Chondrocyte (in vitro differentiated cells): ENCODE results near the gene NUP62. TPM values are rescaled to one million over a fixed set of nuclear protein-coding genes. Genes with fewer than 3 reads are reported as not detected.
A peak's percentile ranks its signal among the peaks of the same experiment; 100 is the strongest.

Source experiments
- DNase-seq: peaks from one replicate; pipeline ENCODE4 v3.0.0; 2021; ENCODE audit warnings: mixed read lengths, low spot score
- H3K27ac Mint-ChIP-seq: one replicate; pipeline ENCODE4 v1.8.0; 2021; ENCODE audit warnings: mild to moderate bottlenecking, moderate library complexity, mixed read lengths; ENCODE audit not compliant: unreplicated experiment
- H3K27me3 Mint-ChIP-seq: 2 replicates; pipeline ENCODE4 v1.8.0; 2021; ENCODE audit warnings: low read depth, mixed read lengths
- H3K36me3 Mint-ChIP-seq: 2 replicates; pipeline ENCODE4 v1.8.0; 2021; ENCODE audit warnings: low read depth, mixed read lengths
- H3K4me1 Mint-ChIP-seq: 2 replicates; pipeline ENCODE4 v1.8.0; 2021; ENCODE audit warnings: low read depth, mild to moderate bottlenecking, mixed read lengths
- H3K4me3 Mint-ChIP-seq: one replicate; pipeline ENCODE4 v1.8.0; 2021; ENCODE audit warnings: mild to moderate bottlenecking, moderate library complexity, mixed read lengths; ENCODE audit not compliant: unreplicated experiment
- H3K9me3 Mint-ChIP-seq: 2 replicates; pipeline ENCODE4 v1.8.0; 2021; ENCODE audit warnings: low read depth, mixed read lengths
- total RNA-seq: library from RNA; stranded (reverse); gene quantifications from 3 replicates; pipeline ENCODE4 v1.2.1, GENCODE V29; 2021
- TF ChIP-seq, protein P1 (sequence below): fragments of 200-600 bp; sonication (generic); IDR thresholded peaks from 2 replicates; pipeline ENCODE4 v1.5.0; 2021; ENCODE audit warnings: antibody characterized with exemption, mild to moderate bottlenecking, moderate library complexity

The NUP62 gene
- total RNA-seq, 1 donor from 2014 or later: 44.7 TPM

- Mint-ChIP-seq H3K36me3 (no peaks in the 10 kb centered on the region), H3K4me1 (peaks cover 4% of the 10 kb centered on the region), H3K9me3 (no peaks in the 10 kb centered on the region), H3K27ac (peak within 1 kb of the TSS; percentile 27), H3K4me3 (no peak within 1 kb of the TSS), H3K27me3 (peaks cover 10% of the 10 kb centered on the region)
- TF ChIP-seq, protein P1, sequence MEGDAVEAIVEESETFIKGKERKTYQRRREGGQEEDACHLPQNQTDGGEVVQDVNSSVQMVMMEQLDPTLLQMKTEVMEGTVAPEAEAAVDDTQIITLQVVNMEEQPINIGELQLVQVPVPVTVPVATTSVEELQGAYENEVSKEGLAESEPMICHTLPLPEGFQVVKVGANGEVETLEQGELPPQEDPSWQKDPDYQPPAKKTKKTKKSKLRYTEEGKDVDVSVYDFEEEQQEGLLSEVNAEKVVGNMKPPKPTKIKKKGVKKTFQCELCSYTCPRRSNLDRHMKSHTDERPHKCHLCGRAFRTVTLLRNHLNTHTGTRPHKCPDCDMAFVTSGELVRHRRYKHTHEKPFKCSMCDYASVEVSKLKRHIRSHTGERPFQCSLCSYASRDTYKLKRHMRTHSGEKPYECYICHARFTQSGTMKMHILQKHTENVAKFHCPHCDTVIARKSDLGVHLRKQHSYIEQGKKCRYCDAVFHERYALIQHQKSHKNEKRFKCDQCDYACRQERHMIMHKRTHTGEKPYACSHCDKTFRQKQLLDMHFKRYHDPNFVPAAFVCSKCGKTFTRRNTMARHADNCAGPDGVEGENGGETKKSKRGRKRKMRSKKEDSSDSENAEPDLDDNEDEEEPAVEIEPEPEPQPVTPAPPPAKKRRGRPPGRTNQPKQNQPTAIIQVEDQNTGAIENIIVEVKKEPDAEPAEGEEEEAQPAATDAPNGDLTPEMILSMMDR: no peak
- DNase-seq: no peak
Observed at GRCh38 chr19:49896863-49897621, 32.3 kb downstream of the NUP62 start, which contains the start of gene IL4I1. Gene IL4I1, minus strand, starts transcription at chr19:49896887. Its CDS starts 727 bp downstream, at chr19:49896160.

DNA sequence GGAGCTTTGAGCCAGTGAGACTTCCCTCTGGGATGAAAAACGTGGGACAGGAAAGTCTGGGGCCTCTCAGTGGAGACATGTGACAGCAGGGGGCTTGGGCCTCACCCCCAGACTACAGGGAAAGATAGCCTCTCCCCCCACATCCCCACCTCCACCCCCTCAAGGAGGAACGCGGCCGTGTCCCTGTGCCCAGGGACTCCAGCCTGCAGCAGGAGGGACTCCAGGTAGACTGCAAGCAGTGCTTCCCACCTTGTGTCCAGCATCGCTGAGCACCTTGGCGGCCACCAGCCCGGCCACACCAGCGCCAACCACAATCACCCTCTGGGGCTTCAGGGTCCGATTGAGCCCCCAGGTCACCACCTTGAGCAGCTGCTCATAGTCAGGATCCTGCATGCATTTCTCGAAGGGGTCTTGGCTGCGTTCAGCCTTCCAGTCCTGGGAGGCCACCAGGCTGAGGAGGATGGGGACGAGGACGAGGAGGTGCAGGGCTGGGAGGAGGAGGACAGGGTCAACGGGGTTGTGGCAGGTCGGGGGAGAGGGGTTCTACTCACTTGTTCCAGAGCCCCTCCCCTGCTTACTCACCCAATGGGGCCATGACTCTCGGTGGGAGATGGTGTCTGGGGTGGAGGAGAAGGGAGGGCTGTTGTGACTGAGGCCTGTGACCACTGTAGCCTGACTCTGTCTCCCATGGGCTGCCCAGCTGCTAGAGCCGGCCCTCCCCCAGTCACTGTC, 33.6 kb downstream of the NUP62 start:
- H3K36me3 Mint-ChIP-seq: no peaks in the 10 kb centered on the region
- H3K4me1 Mint-ChIP-seq: peaks cover 4% of the 10 kb centered on the region
- H3K27ac Mint-ChIP-seq: peak overlapping the region; percentile 27
- no peak overlapping the region for H3K4me3 Mint-ChIP-seq
- TF ChIP-seq, protein P1: no peak
- no peak for DNase-seq
- no peaks in the 10 kb centered on the region for H3K9me3 Mint-ChIP-seq
- H3K27me3 Mint-ChIP-seq: peaks cover 10% of the 10 kb centered on the region

DNA sequence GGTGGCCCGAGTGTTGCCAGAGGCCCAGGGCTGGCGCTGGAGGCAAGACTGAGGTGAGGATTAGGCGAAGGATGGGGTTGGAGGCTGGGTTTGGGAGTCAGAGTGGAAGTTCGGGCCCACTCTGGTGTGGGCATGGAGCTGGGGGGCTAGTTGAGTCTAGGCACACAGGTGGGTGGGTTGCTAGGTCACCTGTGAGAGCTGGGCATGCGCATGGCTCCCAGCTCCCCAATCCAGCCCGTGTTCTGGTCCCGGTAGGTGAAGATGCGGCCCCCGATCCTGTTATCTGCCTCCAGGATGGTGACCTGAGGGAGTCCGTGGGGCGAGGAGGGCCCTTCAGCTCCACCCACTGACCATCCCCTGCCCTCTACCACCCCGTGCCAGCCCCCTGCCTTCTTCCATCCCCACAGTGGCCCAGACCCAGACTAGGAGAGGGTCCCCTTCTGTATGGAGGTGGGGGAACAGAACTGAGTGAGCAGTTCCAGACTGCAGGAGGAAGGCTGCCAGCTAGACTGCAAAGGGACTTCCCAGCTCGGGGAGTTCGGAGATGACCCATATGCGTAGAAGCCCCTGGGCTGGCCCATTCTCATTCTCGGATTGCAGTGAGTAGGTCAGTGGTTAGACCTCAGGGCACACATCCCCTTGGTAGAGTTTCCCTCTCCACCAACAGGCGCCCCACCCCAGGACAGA, 34.3 kb downstream of the NUP62 start:
- peaks cover 6% of the 10 kb centered on the region for H3K4me1 Mint-ChIP-seq
- no peak for DNase-seq
- H3K36me3 Mint-ChIP-seq: no peaks in the 10 kb centered on the region
- H3K9me3 Mint-ChIP-seq: no peaks in the 10 kb centered on the region
- no peak overlapping the region for H3K27ac Mint-ChIP-seq
- peaks cover 12% of the 10 kb centered on the region for H3K27me3 Mint-ChIP-seq
- no peak overlapping the region for H3K4me3 Mint-ChIP-seq
- TF ChIP-seq, protein P1: no peak

DNA sequence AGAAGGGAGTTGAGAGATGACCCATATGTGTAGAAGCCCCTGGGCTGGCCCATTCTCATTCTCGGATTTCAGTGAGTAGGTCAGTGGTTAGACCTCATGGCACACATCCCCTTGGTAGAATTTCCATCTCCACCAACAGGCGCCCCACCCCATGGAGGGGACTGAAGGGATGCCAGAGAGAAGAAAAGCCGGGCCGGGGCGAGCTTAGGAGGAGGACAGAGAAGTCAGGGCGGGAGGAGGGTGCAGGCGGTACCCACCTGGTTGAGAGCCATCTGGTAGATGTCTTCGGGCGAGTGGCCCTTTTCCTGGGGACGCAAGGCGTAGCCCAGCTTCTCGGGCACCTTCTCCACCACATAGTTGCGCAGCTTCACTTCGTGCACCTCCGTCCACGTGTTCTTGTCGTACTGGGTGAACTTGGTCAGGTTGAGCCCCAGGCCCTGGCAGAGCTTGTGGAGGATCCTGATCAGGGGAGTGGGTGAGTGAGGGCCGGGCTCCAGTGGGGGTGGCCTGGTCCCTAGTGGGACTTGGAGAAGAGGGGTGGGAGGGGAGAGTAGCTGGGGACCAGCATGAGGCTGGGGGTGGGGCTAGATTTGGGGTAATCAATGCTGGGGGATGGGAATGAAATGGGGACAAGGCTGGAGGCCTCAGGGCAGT, 35.2 kb downstream of the NUP62 start:
- Mint-ChIP-seq H3K4me3 (no peak overlapping the region), H3K4me1 (peaks cover 6% of the 10 kb centered on the region), H3K27me3 (peaks cover 12% of the 10 kb centered on the region), H3K27ac (no peak overlapping the region), H3K36me3 (no peaks in the 10 kb centered on the region), H3K9me3 (no peaks in the 10 kb centered on the region)
- DNase-seq: no peak
- TF ChIP-seq, protein P1: no peak

DNA sequence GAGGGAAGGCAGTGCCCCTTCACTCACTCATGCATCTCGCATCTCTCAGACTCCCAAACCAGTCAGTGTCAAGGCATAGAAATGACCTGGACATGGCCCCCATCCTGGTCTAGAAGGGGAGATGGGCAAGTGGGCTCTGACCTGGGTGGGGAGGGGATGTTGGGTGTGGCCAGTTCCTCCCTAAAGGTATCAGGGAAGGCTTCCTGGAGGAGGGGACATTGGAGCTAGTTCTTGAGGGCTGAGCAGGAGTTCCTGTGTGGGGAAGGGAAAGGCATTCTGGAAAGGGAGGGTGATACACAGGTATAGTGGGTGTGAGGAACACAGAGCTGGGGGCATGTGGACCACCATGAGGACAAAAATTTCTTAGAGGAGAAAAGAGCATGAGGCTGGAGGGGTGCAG, 36.6 kb downstream of the NUP62 start:
- TF ChIP-seq, protein P1: no peak
- Mint-ChIP-seq H3K36me3 (no peaks in the 10 kb centered on the region), H3K4me3 (no peak overlapping the region)

More for the DNA sequence above, 36.6 kb downstream of the NUP62 start:
- H3K4me1 Mint-ChIP-seq: peaks cover 5% of the 10 kb centered on the region
- no peaks in the 10 kb centered on the region for H3K9me3 Mint-ChIP-seq
- peaks cover 12% of the 10 kb centered on the region for H3K27me3 Mint-ChIP-seq
- no peak overlapping the region for H3K27ac Mint-ChIP-seq
- DNase-seq: no peak
